GM19240 (cell line): ENCODE data around the gene AFAP1L1.
A peak's percentile ranks its signal among the peaks of the same experiment; 100 is the strongest.

Source experiments
- DNase-seq: peaks from one replicate; pipeline ENCODE4 v3.0.0; 2011; ENCODE audit warnings: low spot score; ENCODE audit not compliant: insufficient read length

Gene AFAP1L1

GRCh38 chr5:149372076-149372795, 100.6 kb downstream of the AFAP1L1 start:
- no peak for DNase-seq

GRCh38 chr5:149372932-149373331, 101.3 kb downstream of the AFAP1L1 start:
- no peak for DNase-seq

DNA sequence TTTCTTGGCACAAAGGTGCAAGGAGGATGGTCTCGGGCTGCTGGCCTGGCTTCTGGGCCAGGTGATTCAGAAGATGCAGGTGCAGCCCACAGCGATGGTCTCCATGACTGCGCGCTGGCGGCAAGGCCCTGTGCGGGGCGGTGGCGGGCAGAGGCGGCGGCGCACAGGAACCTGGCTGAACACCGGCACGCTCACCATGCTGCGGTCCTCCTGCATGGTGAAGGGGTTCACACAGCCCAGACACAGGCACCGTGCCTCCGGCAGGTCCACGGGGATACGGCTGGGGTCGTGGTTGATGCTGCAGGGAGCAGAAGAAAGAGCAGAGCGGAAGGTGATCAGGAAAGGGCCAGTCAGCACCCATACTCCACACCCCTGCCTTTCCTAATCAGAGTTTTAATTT, 102.6 kb downstream of the AFAP1L1 start:
- no peak for DNase-seq

GRCh38 chr5:149374801-149375200, 103.1 kb downstream of the AFAP1L1 start:
- DNase-seq: no peak

DNA sequence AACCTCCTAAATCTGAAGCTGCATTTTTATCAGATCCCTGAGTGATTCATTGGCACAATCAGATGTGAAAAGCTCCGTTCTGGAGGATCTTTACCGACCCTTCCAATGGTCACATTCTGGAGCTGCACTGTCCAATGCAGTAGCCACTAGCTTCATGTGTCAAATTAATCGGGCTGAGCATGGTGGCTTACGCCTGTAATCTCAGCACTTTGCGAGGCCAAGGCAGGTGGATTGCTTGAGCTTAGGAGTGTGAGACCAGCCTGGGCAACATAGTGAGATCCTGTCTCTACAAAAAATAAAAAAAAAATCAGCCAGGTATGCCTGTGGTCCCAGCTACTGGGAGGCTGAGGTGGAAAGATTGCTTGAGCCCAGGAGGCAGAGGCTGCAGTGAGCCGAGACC, 103.8 kb downstream of the AFAP1L1 start:
- DNase-seq: no peak

GRCh38 chr5:149376104-149376503, 104.4 kb downstream of the AFAP1L1 start:
- no peak for DNase-seq

DNA sequence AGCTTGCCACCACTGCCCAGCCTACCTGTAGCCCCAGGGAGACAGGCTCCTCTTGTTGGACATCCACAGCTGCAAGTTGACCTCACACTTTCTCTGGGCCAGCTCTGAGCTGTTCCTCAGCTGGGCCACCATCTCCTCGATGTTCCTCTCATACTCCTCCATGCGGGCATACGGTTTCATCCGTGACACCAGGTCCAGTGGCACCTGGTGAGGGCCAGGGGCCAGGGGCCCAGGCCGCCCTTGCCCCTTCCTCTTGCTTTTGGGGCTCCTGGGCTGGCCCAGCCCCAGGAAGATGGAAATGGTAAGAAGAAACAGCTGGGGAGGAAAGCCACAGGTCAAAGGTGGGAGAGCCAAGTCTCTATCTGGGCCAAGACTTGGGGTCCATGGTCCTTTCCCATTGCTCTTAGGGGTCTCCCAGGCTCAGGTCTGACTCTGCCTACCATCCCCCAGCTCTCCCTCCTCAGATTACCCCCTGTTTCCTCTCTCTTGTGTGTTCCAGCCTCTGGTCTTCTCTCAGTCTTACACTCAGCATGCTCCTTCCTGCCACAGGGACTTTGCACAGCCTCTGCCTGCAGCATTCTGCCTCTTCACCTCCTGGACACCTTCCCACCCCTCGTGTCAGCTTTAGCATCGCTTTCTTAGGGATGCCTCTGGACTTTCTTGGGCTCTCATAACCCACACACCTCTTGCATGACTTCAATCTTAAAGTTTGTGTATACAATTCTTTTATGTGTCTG, 105.2 kb downstream of the AFAP1L1 start:
- no peak for DNase-seq

DNA sequence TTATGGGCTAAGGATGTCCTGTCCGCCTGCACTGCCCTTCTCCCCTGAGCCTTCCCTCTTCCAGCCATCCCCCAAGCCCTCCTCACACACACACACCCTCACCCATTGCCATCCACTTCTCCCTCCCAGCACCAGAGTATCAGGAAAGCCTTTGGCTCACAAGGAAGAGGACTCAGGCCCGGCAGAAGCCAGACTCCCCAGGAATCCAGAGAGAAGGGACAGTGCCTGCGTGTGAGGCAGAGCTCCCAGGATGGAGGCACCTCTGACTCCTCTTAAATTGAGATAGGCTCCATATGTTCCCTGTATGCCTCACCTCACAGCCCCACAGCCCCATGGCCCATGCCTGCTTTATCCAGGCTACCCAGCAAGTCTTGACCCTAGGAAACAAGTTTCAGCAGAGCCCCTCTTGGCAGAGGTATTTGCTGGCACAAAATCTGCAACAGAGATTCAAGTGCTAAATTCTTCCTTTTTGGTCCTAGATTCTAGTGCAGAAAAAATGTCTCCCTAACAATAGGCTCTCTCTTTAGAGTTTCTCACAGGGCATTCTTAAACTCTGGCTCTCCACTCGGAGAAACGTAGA, 106.7 kb downstream of the AFAP1L1 start:
- DNase-seq: no peak

- DNase-seq: no peak
These were observed 107.6 kb downstream of the AFAP1L1 start, which contains the start of gene IL17B for GRCh38 chr5:149379177-149379761. IL17B (minus strand) TSS chr5:149379292; CDS start chr5:149379225, 67 bp downstream.

- DNase-seq: no peak
These were observed 108.2 kb downstream of the AFAP1L1 start for GRCh38 chr5:149379818-149380374.

- no peak for DNase-seq
These were observed 108.9 kb downstream of the AFAP1L1 start for GRCh38 chr5:149380466-149381121.

GRCh38 chr5:149381261-149381985, 109.8 kb downstream of the AFAP1L1 start:
- no peak for DNase-seq

DNA sequence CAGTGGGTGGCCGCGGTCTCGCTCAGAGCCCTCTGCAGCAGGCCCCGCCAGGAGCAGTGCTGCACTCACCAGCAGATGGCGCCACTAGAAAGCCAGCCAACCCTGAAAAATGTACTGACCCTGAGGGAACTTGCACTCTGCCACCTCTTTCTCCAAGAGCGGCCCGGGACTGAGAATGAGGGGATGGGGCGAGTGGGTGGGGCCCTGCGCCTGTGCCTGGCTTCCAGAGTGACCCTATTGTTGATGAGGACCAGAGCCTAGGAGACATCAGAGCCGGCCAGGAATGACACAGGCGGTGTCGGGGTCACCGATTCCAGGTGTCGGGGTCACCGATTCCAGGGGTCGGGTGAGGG, 110.3 kb downstream of the AFAP1L1 start:
- DNase-seq: peak; percentile 86

DNA sequence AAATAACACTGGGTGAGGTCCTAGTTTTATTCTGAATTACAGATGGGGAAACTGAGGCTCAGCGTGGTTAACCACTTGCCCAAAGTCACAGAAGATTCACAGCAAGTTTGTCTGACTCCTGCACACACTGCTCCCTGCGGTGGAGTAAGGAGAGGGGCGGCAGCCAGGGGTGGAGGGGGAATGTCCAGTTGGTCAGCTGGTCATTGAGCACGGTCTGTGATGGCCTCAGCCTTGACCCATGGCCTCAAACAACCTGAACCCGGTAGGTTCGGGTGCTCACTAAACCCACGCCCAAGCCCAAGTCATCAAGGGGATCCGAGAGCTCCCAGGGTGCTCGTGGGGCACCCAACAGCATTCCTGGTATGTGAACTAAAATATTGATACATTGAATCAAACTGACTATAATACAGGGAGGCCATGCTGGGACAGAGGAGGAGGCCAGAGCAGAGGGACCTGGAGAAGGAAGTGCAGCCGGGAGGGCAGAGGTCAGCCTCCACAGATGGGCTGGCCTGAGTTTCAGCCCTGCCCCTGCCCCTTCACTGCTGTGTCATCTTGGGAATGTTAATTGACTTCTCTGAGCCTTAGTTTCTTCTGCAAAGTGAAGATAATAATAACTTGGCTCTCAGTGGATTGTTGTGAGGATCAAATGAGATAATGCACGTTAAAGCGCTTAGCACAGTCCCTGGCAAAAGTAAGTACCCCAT, 111.0 kb downstream of the AFAP1L1 start:
- DNase-seq: no peak

DNA sequence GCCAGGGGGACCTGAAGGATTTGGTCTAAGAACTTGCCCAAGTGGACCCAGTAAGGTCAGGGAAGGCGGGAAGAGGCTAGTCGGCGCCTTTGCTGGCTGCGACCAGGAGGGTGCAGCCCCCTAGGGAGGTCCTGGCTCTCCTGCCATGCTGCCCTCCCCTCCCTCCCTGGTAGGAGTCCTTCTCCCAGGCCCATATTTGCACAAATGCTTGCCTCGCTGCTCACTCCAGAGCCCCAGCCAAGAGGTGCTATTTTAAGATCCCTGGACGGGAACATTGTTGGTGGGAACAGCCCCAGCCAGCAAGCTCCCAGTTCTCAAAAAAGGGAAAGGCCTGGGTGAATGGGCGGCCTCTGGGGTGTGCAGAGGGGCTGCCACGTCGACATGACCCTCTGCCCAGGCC, 111.7 kb downstream of the AFAP1L1 start:
- no peak for DNase-seq

- no peak for DNase-seq
These were observed 114.5 kb downstream of the AFAP1L1 start for GRCh38 chr5:149386166-149386565.

DNA sequence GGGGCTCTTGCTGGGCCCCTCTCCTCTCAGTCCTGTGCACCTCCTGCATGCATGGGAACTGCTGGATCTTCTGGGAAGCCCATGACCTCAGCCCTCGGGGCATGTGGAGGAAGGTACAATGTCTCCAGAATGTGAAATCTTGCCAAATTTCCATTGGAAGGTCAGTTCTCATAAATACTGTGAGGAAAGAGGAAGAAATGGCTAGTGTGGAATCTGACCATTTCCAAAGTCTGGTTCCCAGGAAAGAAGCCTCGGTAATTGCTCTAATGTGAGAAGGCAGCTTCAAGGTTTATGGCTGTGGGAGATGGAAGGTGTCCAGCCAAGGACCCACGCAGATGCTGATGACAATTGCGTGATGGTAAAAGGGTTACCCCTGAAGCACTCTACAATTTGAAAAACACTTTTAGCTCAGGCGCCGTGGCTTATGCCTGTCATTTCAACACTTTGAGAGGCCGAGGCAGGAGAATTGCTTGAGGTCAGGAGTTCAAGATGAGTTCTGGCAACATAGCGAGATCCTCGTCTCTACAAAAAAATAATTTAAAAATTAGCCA, 115.5 kb downstream of the AFAP1L1 start:
- DNase-seq: no peak

- DNase-seq: no peak
These were observed 116.3 kb downstream of the AFAP1L1 start for GRCh38 chr5:149387982-149388381.

DNA sequence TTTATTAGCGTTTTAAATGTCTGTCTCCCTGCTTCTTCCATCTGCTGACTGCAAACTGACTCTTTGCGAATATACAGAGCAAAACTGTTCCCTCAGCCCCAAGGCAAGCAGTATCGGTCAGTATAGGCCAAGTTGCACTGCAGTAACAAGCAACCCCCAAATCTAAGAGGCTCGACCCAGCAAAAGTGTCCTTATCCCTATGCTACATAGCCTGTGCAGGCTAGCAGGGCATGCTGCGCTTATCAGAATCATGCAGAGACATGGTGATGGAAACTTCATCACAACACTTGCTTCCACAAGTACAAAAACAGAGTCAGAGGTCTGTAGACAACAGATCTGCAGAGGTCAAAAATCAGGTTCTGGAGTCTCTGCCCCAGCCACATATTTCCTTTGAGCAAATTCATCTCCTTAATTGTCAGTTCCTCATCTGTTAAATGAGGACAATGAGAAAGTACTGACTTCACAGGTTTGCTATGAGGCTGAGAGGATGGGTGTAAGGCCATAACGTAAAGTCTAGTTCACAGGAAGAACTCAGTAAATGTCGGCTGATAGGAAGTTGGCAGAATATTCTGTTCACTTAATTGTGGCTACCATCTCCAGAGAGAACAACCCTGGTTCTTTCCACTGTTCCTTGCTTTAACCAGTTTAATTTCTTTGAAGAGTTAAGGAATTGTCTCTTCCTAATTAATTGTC, 117.0 kb downstream of the AFAP1L1 start:
- no peak for DNase-seq
